Measurements from ENCODE around the gene PPA2.

PPA2 gene

DNA sequence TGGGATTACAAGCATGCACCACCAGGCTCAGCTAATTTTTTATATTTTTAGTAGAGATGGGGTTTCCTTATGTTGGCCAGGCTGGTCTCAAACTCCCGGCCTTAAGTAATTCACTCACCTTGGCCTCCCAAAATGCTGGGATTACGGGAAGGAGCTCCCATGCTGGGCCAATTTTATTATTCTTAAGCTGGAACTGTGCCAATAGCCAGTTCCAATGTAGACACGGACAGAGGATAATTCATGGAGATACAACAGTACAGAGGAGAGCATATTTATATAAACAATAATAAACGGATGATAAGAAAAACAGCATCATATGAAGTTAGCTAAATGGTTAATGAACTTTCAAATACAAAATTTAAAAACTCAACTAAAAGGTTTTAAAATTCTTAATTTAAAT, 87.8 kb downstream of the PPA2 start:
- no peak for FAIRE-seq

DNA sequence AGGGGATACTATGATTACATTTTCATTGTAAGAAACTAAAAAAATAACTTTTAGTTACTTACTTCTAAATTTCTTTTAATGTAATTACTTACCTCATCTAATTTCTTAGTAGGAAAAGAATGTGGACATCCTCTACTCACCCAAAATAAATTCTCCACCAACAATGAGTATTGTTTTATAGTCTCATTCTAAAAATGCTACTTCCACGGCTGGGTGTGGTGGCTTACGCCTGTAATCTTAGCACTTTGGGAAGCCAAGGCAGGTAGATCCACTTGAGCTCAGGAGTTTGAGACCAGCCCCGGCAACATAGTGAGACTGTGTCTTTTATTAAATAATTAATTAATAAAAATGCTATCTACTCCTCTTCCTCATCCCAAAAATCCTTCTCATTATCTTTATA, 99.8 kb downstream of the PPA2 start:
- FAIRE-seq, result no peak

- FAIRE-seq, result no peak
Observed at GRCh38 chr4:105373324-105373723, 100.5 kb downstream of the PPA2 start.

- no peak for FAIRE-seq
Observed at GRCh38 chr4:105369988-105370387, 103.9 kb downstream of the PPA2 start.

DNA sequence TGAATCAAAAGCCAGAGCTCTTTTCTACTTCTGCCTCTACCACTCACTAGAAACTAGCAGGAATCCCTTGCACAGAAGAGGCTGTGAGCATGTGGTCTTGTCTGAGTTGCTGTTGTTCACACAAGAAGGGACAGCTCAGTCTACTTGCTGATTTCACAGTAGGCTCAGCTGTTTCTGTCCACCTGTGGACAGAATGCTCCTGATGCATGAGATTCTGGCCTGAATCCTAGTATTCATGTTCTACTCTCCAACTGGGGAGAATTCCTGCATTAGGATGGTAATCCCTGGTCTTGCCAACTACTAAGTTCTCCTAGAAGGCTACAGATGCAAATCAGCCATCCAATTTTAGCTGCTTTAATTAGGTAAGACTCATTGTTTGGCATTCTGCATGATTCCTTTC, 112.8 kb downstream of the PPA2 start:
- FAIRE-seq, result no peak

DNA sequence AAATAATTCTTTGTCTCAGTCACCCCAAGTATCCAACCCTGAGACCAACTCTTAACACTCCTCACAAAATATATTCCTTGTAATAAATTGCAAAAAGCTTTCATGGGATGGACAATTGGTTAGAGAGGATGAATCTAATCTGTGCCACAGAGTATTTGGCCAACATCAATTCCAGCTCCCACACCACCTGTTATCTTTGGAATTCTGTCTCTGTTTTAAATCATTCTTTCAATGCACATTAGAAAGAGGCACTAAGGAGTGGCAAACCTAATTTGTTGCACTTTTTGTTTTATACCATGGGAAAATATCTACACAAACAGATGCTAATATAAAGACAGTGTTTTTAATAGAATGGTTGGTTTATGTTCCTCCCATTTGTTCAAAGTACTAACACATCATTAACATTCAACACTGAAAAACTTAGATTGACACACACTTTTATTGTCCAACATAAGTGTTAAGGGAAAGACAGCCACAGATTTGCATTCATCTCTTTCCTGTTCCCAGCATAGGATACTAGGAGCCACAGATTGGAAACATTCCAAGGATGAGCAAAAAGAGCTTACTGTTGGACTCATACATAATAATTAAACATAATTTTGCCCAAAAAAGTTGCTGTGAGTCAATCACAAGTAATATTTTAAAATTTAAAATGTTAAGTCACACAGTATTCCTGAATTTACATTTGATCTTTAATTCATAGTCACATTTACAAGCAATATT, 116.4 kb downstream of the PPA2 start:
- FAIRE-seq, result no peak

GRCh38 chr4:105356194-105356593, 117.7 kb downstream of the PPA2 start:
- no peak for FAIRE-seq

DNA sequence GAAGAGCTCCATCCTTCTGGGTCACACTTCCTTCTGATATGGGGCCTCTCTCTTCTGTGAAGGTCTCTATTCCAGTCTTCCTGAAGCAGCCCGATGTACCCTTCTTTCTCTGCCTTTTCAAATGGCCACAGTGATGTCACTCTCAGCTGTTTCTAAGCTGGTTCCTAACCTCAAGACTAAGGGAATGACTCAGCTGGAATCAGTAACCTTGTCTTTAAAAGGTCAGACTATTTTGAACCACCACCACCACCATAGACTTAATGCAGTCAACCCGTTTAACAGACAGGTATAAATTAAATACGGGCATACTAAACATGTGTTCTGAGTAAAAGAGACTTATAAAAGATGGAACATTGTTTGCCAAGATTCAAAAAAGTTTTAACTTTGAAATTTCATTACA, 121.0 kb downstream of the PPA2 start:
- FAIRE-seq, result no peak

DNA sequence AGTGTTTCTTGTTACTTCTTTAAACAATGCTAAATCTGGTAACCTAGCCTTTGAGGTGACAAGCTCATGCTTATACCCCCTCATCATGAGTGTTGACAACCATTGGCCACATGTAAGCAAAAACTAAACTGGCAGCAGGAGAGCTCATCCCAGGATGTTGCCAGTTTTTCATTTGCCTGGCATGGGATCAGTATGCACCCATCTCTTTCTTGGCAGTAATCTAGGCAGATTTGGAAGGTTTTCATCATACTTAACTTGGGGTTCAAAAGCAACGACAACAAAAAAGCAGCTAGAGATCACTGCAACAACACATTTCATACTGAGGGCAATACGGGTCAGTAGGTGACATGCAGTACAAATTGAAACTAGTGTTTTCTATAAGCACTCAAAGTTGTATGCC, 122.0 kb downstream of the PPA2 start:
- FAIRE-seq, result no peak

DNA sequence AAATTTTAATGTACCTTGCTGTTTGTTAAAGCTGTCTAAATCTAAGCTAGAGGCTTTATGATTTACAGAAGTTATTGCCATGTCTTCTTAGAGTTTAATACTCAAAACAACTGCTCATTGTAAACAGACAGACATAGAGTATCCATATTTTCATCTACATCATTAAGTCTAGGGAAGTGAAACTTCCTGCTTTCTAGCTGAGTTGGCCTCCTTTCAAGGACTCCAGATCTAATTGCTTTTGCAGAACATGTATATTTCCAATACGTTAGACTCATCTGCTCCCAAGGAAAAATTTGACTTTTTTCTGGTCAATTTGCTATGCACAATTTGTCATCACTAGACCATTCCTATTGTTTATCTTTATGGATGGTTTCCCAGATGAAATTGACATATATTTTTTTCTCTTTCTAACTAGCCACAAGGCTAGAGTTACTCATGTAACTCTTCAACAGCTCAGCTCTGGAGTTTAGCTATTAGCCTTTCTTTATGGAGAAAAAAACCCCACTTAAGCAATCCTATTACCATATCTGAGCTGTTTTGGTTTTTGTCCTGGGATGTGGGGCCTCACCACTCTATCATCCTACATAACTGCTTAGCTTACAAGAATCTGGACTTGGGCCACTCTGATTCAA, 122.9 kb downstream of the PPA2 start:
- no peak for FAIRE-seq

DNA sequence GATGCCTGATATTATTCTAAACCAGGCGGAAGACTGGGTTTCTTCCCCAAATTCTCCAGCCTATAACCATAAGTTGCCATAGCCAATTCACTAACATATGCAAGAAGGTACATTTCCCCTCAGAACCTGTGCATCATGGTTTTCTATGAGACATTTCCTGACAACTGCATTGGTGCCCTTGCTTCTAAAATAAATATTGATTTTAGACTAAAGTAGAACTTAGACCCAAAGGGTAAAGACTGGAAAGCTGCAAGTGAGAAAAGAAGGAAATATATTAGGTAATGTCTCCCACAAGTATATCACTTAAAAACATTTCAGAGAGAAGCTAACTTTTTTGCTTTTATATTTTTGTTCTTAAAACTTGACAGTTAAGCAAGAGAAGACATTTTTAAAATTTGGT, 125.1 kb downstream of the PPA2 start:
- FAIRE-seq, result no peak

DNA sequence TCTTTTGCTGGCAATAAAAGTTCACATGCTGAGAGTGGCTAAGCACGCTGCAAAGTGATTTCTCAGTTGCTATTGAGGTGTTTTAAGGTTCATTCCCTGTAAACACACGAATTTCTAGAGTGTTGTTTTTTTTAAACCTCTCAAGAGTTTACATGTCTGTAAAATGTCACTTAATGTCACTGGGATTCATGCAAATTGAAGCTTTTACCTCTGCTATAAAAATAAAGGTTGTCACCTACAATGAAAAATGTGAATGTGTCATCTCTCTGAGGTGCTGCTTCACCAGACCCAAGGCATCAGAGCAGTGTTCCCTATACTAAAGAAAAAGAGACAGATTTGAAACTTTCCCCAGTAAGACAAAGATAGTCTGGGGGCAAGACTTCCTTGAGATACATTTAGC, 127.0 kb downstream of the PPA2 start:
- FAIRE-seq, result no peak

- no peak for FAIRE-seq
Observed at GRCh38 chr4:105345838-105346237, 128.0 kb downstream of the PPA2 start.

DNA sequence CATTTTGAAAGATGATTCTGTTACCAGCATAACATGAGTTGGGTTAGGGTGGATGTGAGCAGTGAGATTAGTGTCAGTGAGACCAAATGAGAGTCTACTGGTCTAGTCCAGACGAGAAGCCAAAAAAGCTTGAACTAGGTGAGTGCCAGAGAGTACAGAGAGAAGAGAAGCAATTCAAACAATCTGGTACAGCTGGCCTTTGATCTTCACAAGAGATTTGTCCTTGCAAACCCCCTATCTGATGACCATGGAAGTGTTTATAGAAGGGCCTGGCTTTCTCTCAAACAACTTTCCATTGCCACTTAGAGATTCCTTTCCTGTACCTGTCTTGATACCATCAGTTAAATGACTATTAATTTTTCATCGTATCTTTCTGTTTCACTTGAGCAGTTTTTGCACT, 128.5 kb downstream of the PPA2 start:
- no peak for FAIRE-seq

DNA sequence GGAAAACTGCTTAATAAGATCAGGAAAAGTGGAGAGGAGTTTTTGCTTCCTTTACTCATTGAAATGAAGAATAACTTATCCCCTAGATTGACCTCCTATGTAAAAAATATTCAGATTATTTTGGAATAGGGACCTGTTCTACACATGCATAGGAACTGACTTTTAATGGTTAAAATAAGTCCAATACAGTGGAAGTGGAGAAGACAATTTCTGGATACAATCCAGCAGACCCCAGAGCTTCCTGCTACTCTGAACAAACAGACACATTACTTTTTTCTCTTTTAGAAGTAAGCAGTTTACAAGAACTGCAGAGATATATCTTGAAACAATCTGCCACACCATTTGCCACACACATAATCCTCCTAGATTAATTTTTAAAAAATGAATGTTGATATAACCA, 129.7 kb downstream of the PPA2 start:
- no peak for FAIRE-seq

GRCh38 chr4:105343146-105343931, 130.5 kb downstream of the PPA2 start:
- FAIRE-seq, result no peak

GRCh38 chr4:105329081-105329480, 144.8 kb downstream of the PPA2 start:
- FAIRE-seq, result no peak

GRCh38 chr4:105327956-105328355, 145.9 kb downstream of the PPA2 start:
- FAIRE-seq, result no peak

DNA sequence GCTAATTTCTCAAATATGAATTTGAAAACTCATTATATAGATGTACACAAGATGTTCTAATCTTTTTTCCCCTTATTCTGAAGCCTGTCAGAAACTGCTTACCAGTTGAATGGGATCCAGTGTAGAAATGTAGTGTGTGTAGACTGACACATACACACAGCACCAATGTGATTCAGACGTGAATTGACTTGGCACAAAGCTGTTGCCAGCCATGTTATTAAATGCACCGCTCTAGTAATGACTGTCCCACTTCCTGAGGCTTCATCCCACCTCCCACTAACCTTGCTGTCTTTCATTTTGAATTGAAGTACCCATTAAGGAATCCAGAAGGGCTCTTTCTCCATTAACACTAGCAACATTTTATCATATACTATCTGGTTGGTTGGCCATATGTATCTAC, 146.6 kb downstream of the PPA2 start:
- no peak for FAIRE-seq
